Ammon's horn (tissue), 1 donor: Measurements from ENCODE around the gene PRUNE1.

Experiments used
- DNase-seq: peaks from one replicate; pipeline ENCODE4 v3.0.0-alpha.2; 2016; ENCODE audit warnings: low spot score

PRUNE1 gene

GRCh38 chr1:151008244-151009205 lies at the start of gene PRUNE1:
Gene PRUNE1, plus strand, starts transcription at chr1:151008449. Its CDS starts 184 bp downstream, at chr1:151008633.
- peak; percentile 97 for DNase-seq

DNA sequence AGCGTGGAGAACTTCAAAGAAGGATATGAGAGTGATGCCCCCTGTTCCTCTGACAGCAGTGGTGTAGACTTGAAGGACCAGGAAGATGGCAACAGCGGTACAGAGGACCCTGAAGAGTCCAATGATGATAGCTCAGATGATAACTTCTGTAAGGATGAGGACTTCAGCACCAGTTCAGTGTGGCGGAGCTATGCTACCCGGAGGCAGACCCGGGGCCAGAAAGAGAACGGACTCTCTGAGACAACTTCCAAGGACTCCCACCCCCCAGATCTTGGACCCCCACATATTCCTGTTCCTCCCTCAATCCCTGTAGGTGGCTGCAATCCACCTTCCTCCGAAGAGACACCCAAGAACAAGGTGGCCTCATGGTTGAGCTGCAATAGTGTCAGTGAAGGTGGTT lies 47.6 kb upstream of the PRUNE1 start:
- DNase-seq, result no peak

GRCh38 chr1:150961756-150962155 lies 46.5 kb upstream of the PRUNE1 start:
- DNase-seq, result no peak

DNA sequence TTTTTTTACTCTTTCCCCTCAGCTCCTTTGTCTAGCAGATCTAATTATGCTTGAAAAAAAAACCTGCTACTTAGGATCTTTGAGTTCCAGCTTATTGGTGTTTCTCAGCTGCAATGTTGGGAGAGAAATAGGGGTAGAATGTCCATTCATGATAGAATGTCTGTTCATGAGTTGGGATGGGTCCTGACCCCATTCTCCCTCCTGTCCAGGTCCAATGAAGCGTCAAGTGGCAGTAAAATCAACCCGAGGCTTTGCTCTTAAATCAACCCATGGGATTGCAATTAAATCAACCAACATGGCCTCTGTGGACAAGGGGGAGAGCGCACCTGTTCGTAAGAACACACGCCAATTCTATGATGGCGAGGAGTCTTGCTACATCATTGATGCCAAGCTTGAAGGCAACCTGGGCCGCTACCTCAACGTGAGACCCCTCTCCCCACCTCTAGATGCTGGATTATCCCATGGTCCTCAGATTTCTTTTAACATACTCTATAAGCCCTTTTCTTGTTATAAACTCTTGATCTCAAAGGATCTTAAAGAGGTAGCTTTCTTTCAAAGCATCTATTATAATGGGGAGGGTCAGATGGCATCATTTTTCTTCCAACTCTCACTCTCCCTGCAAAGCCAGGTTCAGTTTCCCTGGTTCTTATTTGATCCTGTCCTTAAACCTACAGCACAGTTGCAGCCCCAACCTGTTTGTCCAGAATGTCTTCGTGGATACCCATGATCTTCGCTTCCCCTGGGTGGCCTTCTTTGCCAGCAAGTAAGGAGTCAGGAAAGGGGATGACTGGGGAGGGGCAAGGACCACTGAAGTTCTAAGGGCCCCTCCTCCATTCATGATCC lies 44.7 kb upstream of the PRUNE1 start:
- no peak for DNase-seq

DNA sequence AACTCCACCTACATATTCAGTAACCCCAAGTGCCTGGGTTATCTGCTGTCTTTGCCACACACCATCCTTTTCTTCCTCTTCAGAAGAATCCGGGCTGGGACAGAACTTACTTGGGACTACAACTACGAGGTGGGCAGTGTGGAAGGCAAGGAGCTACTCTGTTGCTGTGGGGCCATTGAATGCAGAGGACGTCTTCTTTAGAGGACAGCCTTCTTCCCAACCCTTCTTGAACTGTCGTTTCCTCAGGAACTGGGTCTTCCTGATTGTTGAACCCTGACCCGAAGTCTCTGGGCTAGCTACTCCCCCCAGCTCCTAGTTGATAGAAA lies 44.1 kb upstream of the PRUNE1 start:
- no peak for DNase-seq

DNA sequence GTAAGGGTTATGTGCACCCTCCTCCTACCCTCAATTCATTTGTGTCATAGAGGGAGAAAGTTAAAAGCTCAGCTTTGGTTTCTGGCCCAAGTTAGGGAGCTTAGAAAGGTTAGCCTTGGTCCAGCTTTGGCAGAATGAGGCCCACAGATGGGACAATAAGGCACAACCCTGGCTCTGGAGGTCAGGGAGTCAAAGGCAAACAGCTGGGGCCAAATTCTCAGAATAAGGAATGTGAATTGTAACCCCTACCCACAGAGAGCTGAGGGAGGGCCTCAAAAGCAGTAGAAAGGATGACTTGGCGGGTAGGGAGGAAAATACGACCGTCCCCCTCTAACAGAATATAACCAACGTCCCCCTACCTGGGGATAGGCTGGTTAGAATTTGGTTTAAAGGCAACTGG lies 42.6 kb upstream of the PRUNE1 start:
- DNase-seq, result no peak

DNA sequence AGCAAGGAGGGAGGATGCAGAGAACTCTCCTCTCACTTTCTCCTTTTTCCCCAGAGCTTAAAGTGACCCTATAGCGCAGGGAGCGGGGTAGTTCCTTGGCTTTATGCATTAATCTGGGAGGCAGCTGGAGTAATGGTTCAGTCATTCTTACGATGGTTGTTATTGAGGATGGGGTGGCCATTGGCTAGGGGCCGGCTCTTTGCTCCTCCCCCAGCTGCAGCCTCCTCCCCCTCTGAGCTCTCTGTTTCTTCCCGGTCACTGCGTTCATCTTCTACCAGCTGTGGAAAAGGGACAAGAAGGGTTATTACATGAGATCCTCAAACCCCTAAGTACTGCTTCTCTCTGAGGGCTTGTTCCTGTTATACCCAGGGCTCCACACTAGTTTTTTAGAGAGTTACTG lies 42.2 kb upstream of the PRUNE1 start:
- DNase-seq, result peak; percentile 57

DNA sequence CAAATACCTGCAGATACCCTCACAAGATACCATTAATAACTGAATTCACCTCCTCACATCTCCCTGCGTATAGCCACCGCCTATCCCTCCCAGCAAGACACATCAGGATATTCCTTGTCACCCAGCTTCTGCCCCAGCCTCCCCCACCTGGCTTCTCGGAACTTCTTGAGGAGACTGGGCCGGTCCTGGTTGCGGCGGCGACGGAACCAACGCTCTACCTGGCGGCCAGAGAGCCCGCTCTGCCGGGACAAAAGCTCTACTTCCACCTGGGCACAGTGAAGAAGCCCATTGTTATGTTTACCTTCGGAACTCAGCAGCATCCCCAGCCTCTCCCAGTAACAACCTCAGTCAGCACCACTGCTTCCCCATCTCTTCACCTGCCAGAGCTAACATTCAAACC lies 40.3 kb upstream of the PRUNE1 start:
- no peak for DNase-seq

GRCh38 chr1:150968491-150968890 lies 39.8 kb upstream of the PRUNE1 start:
- peak; percentile 90 for DNase-seq

GRCh38 chr1:150969626-150970025 lies 38.6 kb upstream of the PRUNE1 start:
- no peak for DNase-seq

DNA sequence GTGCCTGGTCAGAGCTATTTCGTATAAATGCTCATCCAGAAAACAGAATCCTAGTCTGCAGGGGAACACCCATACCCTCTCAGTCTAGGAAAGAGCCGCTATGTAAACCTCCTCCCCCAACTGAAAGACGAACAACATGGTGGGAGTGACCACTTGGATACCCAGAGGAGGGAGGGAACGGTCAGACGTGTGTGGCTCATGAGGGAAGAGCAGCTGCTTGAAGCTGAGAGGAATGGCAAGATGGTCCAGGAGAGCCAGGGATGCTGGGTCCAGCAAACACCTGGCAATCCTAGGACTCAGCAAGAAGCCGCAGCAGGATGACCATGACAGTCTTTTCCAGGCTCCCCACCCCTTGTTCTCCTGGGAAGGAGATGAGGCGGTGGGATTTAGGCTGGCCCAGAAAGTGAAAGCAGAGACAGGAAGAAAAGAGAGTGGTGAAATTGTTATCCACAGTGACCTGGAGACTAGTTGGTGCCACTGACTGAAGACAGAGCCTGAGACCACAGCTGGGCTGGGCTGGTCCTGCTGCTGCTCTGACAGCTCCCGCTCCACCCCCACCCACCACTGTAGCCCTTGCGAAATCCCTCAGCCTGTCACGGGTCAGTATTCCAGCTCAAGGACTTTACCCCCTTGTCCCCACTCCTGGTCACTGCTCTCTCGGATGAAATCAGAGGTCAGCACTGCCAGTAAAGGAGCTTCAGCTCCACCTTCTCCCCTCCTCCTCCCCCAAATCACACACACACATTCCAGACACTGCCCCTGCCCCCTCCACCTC lies 37.3 kb upstream of the PRUNE1 start:
- DNase-seq, result peak; percentile 62

- no peak for DNase-seq
Measured at GRCh38 chr1:150971583-150972416, 36.4 kb upstream of the PRUNE1 start.

DNA sequence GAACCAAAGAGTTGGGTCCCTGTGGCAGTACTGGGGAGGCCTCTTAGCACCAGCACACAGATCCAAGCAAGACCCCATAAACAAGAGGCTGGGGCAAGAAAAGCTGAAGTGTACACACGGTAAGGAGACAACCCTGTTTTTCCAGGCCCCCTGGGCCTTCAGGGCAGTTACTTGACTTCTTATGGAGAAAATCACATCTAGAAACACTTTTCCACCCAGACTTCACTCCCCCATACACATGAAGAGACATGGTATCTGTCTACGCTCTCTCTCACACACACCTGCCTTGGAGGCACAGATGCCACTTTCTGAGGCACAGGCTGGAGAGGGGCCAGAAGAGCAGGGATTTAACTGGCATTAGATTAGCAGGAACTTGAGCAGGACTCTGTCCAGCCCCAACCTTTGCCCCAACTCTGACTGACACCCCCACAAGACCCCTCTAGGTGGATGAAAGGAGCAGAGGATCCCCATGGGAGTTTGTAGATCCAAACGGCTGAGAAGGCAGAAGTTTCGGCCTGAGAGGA lies 35.8 kb upstream of the PRUNE1 start:
- DNase-seq, result no peak

DNA sequence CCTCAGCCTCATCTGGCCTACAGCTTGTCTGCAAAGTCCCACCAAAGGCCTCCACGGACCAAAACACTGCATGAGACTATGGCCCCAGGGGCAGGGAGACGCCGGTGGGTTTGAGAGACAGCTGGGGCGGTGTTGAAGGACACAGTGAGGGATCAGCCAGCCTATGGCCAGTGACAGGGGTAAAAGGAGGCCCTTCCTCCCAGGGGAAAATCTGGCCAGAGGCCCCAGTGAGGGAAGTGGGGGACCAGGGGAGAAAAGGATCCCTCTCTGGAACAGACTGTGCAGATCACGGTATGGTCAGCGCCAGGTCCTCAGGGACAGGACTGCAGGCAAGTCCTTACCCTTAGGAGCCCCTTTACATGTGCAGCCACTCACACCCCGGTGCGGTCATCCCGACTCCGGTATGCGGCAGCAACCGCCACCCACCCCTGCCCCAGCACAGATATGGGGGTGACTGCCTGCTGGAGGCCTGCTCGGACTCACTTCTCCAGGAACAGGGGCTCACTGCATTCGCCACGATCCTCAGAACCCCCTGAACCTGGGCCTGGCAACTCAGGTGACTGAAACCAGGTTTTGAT lies 34.9 kb upstream of the PRUNE1 start:
- no peak for DNase-seq

- DNase-seq, result no peak
Measured at GRCh38 chr1:150973836-150974579, 34.2 kb upstream of the PRUNE1 start.

- DNase-seq, result peak; percentile 57
Measured at GRCh38 chr1:150974580-150975478, 33.4 kb upstream of the PRUNE1 start, which contains the start of gene CERS2. Gene CERS2, minus strand, starts transcription at chr1:150974835. Its CDS starts 5,745 bp downstream, at chr1:150969090.

- no peak for DNase-seq
Measured at GRCh38 chr1:150976401-150976821, 31.8 kb upstream of the PRUNE1 start.

- DNase-seq, result peak; percentile 92
Measured at GRCh38 chr1:150976879-150977694, 31.2 kb upstream of the PRUNE1 start.
